EH (cell line): Measurements from ENCODE around the gene PAX5.

Experiments
- DNase-seq: peaks from one replicate; pipeline ENCODE4 v3.0.0-alpha.2; 2015; ENCODE audit warnings: low read depth

Gene PAX5

DNA sequence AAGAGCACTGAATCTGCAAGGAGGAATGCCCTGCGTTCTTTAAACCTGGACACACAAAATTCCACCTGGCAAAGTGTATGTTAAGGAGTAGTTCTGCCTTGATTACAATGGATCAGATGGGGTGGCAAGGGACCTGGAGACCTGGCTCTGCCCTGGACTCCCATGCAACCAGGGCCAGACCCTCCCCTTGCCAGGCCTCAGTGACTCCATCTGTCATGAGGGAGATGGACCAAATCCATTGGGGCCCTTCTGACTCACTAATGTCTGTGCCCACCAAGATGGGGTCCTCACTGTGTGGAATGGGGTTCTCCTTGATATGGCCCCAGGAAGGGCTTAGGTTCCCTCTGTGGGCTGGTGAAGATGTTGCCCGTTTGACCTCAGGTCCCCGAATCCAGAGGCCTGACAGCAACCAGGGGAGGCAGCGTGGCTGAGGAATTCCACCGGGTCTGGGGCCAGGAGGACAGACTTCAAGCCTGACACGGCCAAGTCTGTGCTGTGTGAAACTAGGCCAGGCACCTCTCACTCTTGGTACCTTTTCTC lies 100.3 kb downstream of the PAX5 start:
- DNase-seq = no peak

DNA sequence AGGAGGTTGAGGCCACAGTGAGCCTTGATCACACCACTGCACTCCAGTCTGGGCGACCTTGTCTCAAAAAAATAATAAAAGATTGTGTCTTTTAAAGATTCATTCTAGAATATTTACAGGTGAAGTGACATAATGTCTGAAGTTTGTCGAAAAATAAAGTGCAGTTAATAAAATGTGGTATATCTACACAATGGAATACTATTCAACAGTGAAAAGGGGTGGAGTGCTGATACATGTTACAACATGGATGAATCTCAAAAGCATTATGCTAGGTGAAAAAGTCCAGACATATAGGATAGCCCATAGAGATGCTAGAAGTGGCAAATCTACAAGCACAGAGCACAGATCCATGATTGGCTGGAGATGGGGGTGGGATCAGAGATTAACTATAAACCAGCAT lies 101.9 kb downstream of the PAX5 start:
- DNase-seq = no peak

DNA sequence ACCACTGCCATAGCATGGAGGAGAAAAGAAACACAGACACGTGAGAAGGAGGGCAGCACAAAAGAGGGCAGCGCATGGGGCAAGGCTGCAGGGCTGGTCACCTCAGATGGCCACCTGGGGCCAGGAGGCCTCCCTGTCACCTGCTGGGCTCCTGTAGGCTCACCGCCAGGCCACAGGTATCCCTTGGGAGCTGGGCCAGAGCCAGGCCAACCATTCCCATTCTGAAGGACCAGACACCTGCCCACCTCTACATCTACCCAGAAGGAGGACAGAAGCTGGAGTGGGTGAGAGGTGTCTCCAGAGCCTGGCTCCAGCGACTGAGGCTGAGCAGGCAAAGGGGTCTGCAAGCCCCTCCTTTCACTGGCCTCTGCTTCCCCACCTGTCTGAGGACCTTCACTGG lies 103.1 kb downstream of the PAX5 start:
- DNase-seq = no peak

DNA sequence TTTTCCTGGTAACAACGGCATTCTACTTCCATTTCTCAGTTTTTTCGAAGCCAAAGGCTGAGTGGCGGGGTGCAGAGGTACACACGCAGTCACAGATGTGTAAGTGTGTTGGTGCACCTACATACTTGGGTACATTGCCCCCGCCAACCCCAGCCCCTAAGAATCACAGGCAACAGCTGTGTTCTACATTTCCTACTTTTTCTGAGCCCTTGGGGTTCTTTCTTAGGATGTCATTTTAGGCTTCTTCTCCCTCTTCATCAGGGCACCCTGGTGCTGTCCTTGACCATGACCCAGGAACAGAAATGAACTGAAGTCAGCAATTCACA lies 104.8 kb downstream of the PAX5 start:
- no peak for DNase-seq

GRCh38 chr9:36928670-36929349 lies 105.3 kb downstream of the PAX5 start:
- peak; percentile 67 for DNase-seq

- DNase-seq = no peak
Observed at GRCh38 chr9:36928210-36928609, 105.9 kb downstream of the PAX5 start.

- peak; percentile 30 for DNase-seq
Observed at GRCh38 chr9:36924757-36925432, 109.2 kb downstream of the PAX5 start.

DNA sequence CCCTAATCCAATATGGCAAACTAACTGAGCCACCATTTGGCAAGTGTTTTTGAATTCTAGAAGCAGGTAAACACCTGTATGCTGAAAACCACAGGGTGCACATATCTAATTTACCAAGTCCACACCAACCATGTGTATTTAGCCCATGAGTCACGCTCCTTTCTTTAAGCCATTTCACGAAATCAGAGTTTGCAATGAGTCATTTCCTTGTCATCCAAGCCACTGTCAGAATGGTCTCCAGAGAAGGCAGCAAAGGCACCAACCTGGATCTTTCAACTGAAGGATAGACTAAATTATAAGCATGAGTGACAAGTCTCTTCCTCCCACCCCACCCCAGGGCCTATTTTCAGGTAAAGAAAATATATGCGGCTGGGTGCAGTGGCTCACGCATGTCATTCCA lies 110.0 kb downstream of the PAX5 start:
- peak; percentile 86 for DNase-seq

GRCh38 chr9:36923025-36923625 lies 110.9 kb downstream of the PAX5 start:
- DNase-seq = no peak

DNA sequence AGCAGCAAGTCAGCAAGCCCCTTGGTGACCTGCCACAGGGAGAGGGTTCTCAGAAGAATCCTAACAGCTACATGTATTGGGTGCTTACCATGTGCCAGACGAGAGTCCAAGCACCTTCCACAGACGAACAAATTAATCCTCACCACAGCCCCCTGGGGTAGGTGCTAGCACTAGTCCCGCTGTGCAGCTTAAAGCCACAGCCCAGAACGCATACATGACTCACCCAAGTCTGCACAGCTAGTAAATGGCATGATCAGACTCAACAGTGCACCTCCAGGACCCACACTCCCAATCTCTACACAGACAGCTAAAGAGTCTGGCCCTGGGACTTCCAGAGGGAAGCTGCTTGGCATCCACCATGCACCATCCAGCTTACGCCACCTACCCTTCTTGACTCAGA lies 111.5 kb downstream of the PAX5 start:
- DNase-seq = peak; percentile 10

- DNase-seq = no peak
Observed at GRCh38 chr9:36914212-36914577, 119.9 kb downstream of the PAX5 start.

DNA sequence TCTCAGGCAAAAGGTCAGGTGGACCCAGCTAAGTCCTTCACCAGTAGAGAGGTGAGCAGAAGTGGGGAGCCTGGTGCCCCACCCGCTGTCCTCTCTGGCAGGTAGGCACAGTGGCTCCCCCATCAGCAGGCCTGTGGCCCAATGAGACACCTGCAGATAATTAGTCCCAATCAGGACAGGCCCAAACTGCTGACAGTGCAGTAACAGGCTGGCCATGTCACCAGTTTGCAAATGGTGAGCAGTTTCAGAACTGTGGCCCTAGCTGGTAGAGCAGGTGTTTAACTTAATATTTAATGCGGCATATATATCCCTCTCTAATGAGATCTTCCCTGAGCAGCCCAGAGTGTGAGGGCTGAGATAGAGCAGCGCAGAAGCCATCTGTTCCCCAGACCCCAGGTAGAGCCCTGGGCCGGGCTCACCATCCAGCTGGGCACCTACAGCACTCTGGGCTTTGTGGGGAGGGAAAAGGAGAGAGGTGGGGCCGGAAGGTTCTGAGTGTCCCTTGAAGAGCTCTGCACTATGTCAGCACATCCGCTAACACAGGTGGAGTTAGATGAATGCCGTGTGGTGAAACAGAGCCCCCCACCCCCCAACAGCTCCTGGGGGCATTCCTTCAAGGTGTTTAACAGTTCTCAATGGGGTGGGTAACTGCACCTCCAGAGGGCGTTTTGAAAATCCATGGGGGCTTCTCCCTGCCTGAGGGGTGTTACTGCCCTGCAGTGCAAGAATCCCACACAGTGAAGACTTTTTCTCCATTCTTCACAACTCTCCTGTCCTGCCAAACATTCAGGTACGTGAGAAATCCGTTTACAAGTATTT lies 120.5 kb downstream of the PAX5 start:
- DNase-seq = no peak

- no peak for DNase-seq
Observed at GRCh38 chr9:36912620-36913019, 121.4 kb downstream of the PAX5 start.

- no peak for DNase-seq
Observed at GRCh38 chr9:36911601-36912412, 122.3 kb downstream of the PAX5 start.

GRCh38 chr9:36911037-36911436 lies 123.0 kb downstream of the PAX5 start:
- DNase-seq = no peak

DNA sequence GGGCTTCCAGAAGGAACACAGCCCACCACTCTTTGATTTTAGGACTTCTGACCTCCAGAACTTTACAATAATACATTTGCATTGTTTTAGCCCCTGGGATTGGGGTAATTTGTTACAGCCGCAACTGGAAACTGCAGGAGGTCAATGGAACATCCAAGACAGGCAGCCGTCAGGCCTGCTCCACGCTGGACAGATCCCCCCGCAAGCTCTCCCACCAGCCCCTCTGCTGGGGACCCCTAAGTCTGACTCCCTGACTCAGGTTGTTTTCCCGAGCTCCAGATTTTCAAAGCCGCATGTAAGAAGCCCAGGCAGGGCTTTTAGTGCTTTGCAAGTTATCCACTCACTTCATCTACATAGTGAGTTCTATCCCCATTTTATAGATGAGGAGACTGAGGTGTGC lies 127.6 kb downstream of the PAX5 start:
- no peak for DNase-seq

DNA sequence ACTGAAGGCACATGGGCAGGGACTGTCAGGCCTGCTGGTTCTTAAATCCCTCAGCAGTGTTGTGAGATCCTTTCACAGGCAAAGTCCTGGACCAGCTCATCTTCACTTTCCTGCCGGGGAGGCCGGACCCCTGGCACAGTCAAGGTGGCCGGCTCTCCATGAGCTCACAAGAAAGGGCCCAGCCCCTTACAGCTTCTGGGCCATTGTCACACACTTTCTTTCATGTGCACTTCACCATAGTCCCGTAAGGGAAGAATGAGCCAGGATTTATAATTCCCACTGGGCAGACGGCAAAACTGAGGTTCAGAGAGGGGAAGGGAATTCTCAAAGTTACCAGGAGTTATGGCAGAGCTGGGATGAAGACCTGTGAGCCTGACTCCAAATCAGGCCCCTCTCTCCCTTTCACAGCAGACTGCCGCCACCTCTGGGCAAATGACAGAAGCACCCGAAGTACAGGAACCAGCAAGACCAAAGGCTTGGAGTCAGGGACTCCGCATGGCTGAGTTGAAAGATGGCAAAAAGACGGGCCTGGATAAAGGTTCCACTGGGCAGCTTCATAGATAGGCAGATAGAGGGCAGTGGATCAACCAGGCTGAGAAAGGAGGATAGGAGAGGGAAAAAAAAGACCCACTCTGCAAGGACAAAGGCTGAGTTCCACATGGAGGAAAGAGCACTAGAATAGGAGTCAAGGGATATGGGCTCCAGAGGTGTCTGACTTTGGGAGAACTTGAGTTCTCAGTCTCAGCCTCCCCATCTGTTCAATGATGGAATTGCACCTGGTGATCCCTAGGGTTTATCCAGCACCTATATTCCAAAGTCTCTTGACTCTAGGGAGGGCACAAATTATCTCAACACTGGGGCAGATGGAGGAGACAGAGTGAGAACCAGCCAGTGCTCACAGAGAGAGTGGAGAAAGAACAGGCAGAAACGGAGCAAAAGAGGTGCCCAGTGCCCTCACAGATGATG lies 128.7 kb downstream of the PAX5 start:
- no peak for DNase-seq

DNA sequence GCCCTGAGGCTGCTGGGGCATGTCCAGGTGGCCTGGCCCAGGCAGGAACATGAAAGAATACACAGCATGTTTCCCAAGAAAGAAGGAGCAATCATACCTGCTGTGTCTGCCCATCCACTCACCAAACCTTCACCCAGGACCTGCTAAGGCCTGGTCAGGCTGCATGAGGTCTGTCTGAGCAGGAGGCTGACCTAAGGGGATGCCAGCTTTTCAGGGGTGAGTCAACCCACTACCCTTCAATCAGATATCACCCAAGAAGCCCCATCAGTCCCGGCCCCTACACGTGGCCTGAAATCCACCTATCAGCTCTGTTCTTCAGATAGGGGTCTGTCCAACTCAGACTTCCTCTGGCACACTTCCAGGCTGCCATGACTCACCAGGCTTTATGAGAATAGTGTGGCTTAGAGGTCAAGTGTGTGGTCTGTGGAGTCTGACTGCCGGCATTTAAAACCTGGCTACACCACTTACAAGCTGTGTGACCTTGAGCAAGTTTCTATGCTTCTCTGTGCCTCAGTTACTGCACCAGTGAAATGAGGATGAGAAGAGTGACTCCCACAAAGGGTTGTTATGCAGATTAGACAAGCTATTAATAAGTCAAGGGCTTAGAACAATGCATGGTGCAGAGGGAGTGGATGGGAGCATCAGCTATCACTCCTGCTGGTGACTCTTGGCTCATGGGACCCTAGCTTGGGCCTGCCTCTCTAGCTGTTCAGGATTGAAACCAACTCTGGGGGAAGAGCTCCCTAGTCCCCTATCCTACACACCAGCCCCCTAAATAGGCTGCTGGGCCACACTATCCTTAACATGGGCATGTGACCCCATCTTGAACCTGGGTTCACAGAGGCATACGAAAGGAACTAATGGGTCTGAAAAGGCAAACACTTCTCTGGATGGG lies 130.3 kb downstream of the PAX5 start:
- peak; percentile 62 for DNase-seq

- no peak for DNase-seq
Observed at GRCh38 chr9:36902861-36903524, 131.1 kb downstream of the PAX5 start.
